HepG2 (cell line): ENCODE results near the gene B4GALT5. TPM values are rescaled to one million over a fixed set of nuclear protein-coding genes. Genes with fewer than 3 reads are reported as not detected.
A peak's percentile ranks its signal among the peaks of the same experiment; 100 is the strongest.

Source experiments
- CREM ChIP-seq, 2 experiments: sonication (generic) in 1 of 2; formaldehyde crosslinking in 1 of 2; IDR thresholded peaks; 2 replicates each; pipeline versions ENCODE4 v1.4.0 to v1.6.1; 2016 to 2020; ENCODE audit warnings: antibody characterized with exemption in 1 of 2, mild to moderate bottlenecking in 1 of 2, missing genetic modification reagents in 1 of 2
- DRAP1 ChIP-seq: IDR thresholded peaks from 2 replicates; pipeline ENCODE4 v1.6.1; 2016; ENCODE audit warnings: missing genetic modification reagents, missing compliant biosample characterization
- EP300 ChIP-seq, 3 experiments: sonication (generic) in 1 of 3; formaldehyde crosslinking in 1 of 3; IDR thresholded peaks; 2 replicates each; pipeline versions ENCODE4 v1.5.1 to v1.6.1; 2011 to 2020; ENCODE audit warnings: low read depth in 2 of 3, low read length in 2 of 3, borderline replicate concordance in 1 of 3, improper control_type of control experiment in 1 of 3, mild to moderate bottlenecking in 1 of 3, missing genetic modification reagents in 1 of 3, moderate library complexity in 1 of 3
- ESRRA ChIP-seq: sonication (generic); formaldehyde crosslinking; IDR thresholded peaks from 2 replicates; pipeline ENCODE4 v1.5.1; 2020; ENCODE audit warnings: mild to moderate bottlenecking, low read depth, missing genetic modification reagents
- FOSL1 ChIP-seq: sonication (generic); formaldehyde crosslinking; IDR thresholded peaks from 2 replicates; pipeline ENCODE4 v1.9.0; 2021; ENCODE audit warnings: missing genetic modification reagents, borderline replicate concordance
- HBP1 ChIP-seq: IDR thresholded peaks from 2 replicates; pipeline ENCODE4 v1.6.1; 2016; ENCODE audit warnings: low read depth, control low read depth
- NAIF1 ChIP-seq: sonication (generic); formaldehyde crosslinking; IDR thresholded peaks from 2 replicates; pipeline ENCODE4 v1.5.0; 2020; ENCODE audit warnings: mild to moderate bottlenecking, missing genetic modification reagents, borderline replicate concordance
- NR2C2 ChIP-seq: sonication (generic); formaldehyde crosslinking; IDR thresholded peaks from 2 replicates; pipeline ENCODE4 v1.4.0; 2020; ENCODE audit warnings: missing genetic modification reagents, mild to moderate bottlenecking, moderate library complexity, borderline replicate concordance
- PHB2 ChIP-seq: fragments of 450-650 bp; IDR thresholded peaks from 2 replicates; pipeline ENCODE4 v1.6.1; 2018; ENCODE audit not compliant: partially characterized antibody
- TCF12 ChIP-seq, 2 experiments: fragments of 450-650 bp in 1 of 2; sonication (generic) in 1 of 2; formaldehyde crosslinking in 1 of 2; IDR thresholded peaks; 2 replicates each; pipeline versions ENCODE4 v1.6.1 to v1.8.0; 2017 to 2022; ENCODE audit warnings: antibody characterized with exemption in 1 of 2, mild to moderate bottlenecking in 1 of 2, missing genetic modification reagents in 1 of 2, moderate library complexity in 1 of 2
- ZNF317 ChIP-seq: sonication (generic); formaldehyde crosslinking; IDR thresholded peaks from 2 replicates; pipeline ENCODE4 v1.5.0; 2020; ENCODE audit warnings: mild to moderate bottlenecking, missing genetic modification reagents
- ZNF354B ChIP-seq: sonication (generic); formaldehyde crosslinking; IDR thresholded peaks from 2 replicates; pipeline ENCODE4 v1.8.0; 2022; ENCODE audit warnings: mild to moderate bottlenecking, missing genetic modification reagents
- polyA plus RNA-seq, 8 experiments: library from polyadenylated mRNA; depleted of rRNA in 3 of 8; stranded (reverse) in 7 of 8; unstranded in 1 of 8; fragments of >200 nt; fragmentation: Illumina TruSeq in 4 of 8; extraction: Trizol in 4 of 8; gene quantifications; 2 replicates each; pipeline versions ENCODE4 v1.2.1 to v1.2.3, GENCODE V29; 2011 to 2016; ENCODE audit warnings: low read depth in 4 of 8, missing spikeins in 1 of 8, mixed read lengths in 1 of 8; ENCODE audit not compliant: insufficient read depth in 1 of 8
- total RNA-seq, 5 experiments: library from RNA; depleted of rRNA; stranded (reverse); fragments of >200 nt; fragmentation: Illumina TruSeq; extraction: Trizol; gene quantifications; 2 replicates each; pipeline ENCODE4 v1.2.3, GENCODE V29; 2016; ENCODE audit warnings: low read depth in 1 of 5
- TF ChIP-seq, protein P1 (sequence below): sonication (generic); formaldehyde crosslinking; IDR thresholded peaks from 2 replicates; pipeline ENCODE4 v1.4.0; 2020; ENCODE audit warnings: mild to moderate bottlenecking, missing genetic modification reagents
- TF ChIP-seq, protein P2 (sequence below): sonication (generic); formaldehyde crosslinking; IDR thresholded peaks from 2 replicates; pipeline ENCODE4 v1.4.0; 2020; ENCODE audit warnings: missing genetic modification reagents, borderline replicate concordance

The B4GALT5 gene
- total and polyA plus RNA-seq, 2 of the 13 experiments (the other 11 are each of a cell fraction or from before 2014, with no cell fraction given), result 27.3 to 30.9 TPM

GRCh38 chr20:49687595-49688567, 25.8 kb downstream of the B4GALT5 start (continued):
- TF ChIP-seq, protein P1, sequence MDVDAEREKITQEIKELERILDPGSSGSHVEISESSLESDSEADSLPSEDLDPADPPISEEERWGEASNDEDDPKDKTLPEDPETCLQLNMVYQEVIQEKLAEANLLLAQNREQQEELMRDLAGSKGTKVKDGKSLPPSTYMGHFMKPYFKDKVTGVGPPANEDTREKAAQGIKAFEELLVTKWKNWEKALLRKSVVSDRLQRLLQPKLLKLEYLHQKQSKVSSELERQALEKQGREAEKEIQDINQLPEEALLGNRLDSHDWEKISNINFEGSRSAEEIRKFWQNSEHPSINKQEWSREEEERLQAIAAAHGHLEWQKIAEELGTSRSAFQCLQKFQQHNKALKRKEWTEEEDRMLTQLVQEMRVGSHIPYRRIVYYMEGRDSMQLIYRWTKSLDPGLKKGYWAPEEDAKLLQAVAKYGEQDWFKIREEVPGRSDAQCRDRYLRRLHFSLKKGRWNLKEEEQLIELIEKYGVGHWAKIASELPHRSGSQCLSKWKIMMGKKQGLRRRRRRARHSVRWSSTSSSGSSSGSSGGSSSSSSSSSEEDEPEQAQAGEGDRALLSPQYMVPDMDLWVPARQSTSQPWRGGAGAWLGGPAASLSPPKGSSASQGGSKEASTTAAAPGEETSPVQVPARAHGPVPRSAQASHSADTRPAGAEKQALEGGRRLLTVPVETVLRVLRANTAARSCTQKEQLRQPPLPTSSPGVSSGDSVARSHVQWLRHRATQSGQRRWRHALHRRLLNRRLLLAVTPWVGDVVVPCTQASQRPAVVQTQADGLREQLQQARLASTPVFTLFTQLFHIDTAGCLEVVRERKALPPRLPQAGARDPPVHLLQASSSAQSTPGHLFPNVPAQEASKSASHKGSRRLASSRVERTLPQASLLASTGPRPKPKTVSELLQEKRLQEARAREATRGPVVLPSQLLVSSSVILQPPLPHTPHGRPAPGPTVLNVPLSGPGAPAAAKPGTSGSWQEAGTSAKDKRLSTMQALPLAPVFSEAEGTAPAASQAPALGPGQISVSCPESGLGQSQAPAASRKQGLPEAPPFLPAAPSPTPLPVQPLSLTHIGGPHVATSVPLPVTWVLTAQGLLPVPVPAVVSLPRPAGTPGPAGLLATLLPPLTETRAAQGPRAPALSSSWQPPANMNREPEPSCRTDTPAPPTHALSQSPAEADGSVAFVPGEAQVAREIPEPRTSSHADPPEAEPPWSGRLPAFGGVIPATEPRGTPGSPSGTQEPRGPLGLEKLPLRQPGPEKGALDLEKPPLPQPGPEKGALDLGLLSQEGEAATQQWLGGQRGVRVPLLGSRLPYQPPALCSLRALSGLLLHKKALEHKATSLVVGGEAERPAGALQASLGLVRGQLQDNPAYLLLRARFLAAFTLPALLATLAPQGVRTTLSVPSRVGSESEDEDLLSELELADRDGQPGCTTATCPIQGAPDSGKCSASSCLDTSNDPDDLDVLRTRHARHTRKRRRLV (CRISPR knock-in tag), result 0 out of 2 replicates have a peak, but pooled peaks have one; percentile 41
- TF ChIP-seq FOSL1 (CRISPR knock-in tag), result no peak
- peak; percentile 51; the same call in 1 of the 2 replicates for TF ChIP-seq ESRRA
- TF ChIP-seq, protein P2, sequence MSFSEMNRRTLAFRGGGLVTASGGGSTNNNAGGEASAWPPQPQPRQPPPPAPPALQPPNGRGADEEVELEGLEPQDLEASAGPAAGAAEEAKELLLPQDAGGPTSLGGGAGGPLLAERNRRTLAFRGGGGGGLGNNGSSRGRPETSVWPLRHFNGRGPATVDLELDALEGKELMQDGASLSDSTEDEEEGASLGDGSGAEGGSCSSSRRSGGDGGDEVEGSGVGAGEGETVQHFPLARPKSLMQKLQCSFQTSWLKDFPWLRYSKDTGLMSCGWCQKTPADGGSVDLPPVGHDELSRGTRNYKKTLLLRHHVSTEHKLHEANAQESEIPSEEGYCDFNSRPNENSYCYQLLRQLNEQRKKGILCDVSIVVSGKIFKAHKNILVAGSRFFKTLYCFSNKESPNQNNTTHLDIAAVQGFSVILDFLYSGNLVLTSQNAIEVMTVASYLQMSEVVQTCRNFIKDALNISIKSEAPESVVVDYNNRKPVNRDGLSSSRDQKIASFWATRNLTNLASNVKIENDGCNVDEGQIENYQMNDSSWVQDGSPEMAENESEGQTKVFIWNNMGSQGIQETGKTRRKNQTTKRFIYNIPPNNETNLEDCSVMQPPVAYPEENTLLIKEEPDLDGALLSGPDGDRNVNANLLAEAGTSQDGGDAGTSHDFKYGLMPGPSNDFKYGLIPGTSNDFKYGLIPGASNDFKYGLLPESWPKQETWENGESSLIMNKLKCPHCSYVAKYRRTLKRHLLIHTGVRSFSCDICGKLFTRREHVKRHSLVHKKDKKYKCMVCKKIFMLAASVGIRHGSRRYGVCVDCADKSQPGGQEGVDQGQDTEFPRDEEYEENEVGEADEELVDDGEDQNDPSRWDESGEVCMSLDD (CRISPR knock-in tag), result 0 out of 2 replicates have a peak, but pooled peaks have one; percentile 19
- TF ChIP-seq PHB2, result no peak
- TF ChIP-seq ZNF317 (CRISPR knock-in tag), result 0 out of 2 replicates have a peak, but pooled peaks have one; percentile 40
- peak in 1 of 2 experiments; percentile 74; a peak in 2 of 4 replicates for TF ChIP-seq EP300 (IDR thresholded peaks at IDR 0.05; ENCODE audit: low read depth in 2 of 2, low read length in 2 of 2)
- TF ChIP-seq EP300 (CRISPR knock-in tag; IDR thresholded peaks at IDR 0.05; ENCODE audit: borderline replicate concordance), result peak; percentile 35; the same call in 1 of the 2 replicates
- no peak for TF ChIP-seq DRAP1 (CRISPR knock-in tag)
- TF ChIP-seq CREM (IDR thresholded peaks at IDR 0.05), result peak; percentile 45; the same call in 1 of the 2 replicates
- TF ChIP-seq CREM (CRISPR knock-in tag; IDR thresholded peaks at IDR 0.05), result no peak
- no peak for TF ChIP-seq TCF12 (IDR thresholded peaks at IDR 0.05)
- TF ChIP-seq TCF12 (CRISPR knock-in tag; IDR thresholded peaks at IDR 0.05), result 0 out of 2 replicates have a peak, but pooled peaks have one; percentile 5
- TF ChIP-seq NR2C2, result peak; percentile 43; the same call in 1 of the 2 replicates
- TF ChIP-seq ZNF354B (CRISPR knock-in tag), result no peak
- TF ChIP-seq HBP1 (CRISPR knock-in tag), result no peak
- TF ChIP-seq NAIF1 (CRISPR knock-in tag), result peak; percentile 42; the same call in 1 of the 2 replicates
